ENCODE measurements around the gene KIF2C.
"Not testable (repeated sequence)": the region's sequence is repeated elsewhere in the genome, so short reads cannot be mapped to it uniquely, and the experiment has no call there.

The KIF2C gene

DNA sequence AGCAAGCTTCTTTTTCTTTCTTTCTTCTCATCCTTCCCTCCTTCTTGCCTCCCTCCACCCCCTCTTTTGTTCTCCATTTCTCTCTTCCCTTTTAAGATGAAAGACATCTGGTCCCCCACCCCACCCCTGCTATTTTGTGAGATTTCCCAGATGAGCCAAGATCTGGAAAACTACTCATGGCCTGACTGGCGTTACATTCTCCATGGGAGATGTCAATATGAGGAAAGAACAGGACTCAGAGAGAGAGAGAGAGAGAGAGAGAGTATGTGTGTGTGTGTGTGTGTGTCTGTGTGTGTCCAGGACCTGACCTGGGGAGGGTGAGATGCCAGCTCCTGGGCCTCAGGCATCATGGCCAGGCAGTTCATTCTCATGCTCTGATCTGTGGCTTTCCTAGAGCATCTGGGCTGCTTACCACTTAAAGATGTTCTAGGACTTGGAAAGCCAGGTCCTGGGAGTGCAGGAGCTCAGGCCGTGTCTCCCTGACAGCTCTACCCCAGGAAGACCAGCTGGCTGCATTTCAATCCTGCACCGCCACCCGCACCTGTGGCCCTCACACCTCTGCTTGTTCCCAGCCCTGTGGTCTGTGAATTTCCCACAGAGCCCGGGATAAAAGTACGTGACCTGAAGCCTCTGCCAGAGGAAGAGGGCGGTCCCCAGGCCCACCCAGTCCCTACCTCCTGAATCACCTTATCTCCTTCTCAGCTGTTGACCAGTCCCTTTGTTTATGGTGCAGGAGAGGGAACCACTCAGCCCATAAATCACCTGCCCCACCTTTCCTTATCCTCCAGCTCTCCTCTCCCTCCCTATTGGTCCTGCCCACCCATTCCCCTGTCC, 51.5 kb downstream of the KIF2C start:
- FAIRE-seq, result no peak

GRCh38 chr1:44792736-44793502, 53.3 kb downstream of the KIF2C start:
- DNase-seq (ENCODE audit: insufficient read length, low spot score) (no peak), FAIRE-seq (no peak)

More for the DNA sequence above, 51.5 kb downstream of the KIF2C start:
- DNase-seq (ENCODE audit: insufficient read length, low spot score), result no peak

DNA sequence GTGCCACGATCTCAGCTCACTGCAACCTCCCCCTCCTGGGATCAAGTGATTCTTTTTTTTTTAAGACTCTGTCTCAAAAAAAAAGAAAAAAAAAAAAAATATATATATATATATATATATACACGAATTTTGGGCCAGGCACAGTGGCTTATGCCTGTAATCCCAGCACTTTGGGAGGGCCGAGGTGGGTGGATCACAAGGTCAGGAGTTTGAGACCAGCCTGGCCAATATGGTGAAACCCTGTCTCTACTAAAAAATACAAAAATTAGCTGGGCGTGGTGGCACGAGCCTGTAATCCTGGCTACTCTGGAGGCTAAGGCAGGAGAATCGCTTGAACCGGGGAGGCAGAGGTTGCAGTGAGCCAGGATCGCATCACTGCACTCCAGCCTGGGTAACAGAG, 58.2 kb downstream of the KIF2C start:
- not testable (repeated sequence) for FAIRE-seq; DNase-seq (ENCODE audit: insufficient read length, low spot score)

DNA sequence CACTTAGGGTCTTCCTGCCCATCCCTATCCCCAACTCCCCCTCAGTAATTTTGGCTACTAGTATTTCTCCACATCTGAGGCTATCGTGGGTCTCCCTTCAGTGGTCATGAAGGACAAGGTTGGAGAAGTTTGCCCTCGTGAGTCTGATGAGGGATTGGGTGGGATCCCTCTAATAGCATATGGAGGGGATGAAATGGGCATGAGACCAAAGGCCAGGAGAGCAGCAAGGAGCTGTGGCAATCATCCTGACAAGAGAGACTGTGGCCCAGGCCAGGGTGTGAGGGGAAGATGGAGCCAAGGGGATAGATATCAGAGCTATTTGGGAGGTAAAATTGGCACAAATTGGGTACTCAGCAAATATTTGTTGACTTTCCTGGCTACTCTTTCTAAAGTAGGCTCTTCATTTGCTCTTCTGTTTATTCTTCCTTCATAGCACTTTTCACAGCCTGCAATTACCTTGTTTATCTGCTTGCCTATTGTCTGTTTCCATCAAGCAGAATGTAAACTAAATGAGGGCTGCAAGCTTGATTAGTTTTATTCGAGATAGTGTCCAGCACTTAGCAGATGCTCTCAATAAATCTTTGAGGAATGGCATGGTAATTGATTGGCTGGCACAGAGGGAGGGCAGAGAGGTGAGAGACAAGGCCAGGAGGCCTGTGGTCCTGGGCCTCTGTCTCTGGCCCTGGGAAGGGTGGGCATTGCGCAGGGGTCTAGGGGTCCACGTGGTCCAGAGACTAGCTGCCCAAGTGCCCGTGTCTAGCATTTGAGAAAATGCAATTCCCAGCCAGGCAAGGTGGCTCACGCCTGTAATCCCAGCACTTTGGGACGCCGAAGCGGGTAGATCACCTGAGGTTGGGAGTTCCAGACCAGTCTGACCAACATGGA, 59.1 kb downstream of the KIF2C start:
- FAIRE-seq, result peak; percentile 64
- DNase-seq (ENCODE audit: insufficient read length, low spot score), result no peak

DNA sequence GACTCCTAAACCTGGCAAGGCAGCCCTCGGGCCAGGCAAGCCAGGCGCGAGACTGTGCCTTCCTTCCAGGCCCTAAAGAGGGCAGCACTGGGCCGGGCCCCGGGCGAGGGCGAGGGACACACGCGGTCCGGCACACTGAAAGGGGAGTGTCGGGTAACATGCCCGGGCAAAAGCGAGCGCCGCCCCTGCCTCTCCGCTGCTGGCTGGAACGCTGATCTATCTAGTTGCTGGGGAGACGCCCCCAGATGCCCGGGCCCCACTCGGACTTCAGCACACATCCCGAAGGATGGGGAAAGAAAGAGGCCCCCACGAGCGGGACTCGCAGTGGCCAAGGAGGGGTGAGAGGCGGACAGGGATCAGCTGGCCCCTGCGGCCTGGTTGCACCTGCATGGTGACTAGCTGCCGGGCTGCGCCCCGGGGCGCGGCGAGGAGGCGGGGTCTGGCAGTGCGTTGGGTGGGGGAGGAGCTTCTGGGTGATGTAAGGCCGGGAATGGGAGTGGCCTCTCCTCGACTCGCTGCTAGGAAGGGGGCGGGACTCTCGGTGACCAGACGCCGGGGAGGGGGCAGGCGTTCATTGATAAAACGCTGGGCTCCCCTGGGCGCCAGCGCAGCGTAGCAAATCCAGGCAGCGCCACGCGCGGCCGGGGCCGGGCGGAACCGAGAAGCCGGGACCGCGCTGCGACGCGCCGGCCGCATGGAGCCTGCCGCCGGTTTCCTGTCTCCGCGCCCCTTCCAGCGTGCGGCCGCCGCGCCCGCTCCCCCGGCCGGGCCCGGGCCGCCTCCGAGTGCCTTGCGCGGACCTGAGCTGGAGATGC, 60.3 kb downstream of the KIF2C start, which contains the start of gene PLK3:
TSS of gene PLK3 (plus strand) at position 608 of the 815 bp plus-strand sequence. CDS start at position 695, 87 bp downstream.
- FAIRE-seq (peak; percentile 99), DNase-seq (ENCODE audit: insufficient read length, low spot score) (peak; percentile 96)

DNA sequence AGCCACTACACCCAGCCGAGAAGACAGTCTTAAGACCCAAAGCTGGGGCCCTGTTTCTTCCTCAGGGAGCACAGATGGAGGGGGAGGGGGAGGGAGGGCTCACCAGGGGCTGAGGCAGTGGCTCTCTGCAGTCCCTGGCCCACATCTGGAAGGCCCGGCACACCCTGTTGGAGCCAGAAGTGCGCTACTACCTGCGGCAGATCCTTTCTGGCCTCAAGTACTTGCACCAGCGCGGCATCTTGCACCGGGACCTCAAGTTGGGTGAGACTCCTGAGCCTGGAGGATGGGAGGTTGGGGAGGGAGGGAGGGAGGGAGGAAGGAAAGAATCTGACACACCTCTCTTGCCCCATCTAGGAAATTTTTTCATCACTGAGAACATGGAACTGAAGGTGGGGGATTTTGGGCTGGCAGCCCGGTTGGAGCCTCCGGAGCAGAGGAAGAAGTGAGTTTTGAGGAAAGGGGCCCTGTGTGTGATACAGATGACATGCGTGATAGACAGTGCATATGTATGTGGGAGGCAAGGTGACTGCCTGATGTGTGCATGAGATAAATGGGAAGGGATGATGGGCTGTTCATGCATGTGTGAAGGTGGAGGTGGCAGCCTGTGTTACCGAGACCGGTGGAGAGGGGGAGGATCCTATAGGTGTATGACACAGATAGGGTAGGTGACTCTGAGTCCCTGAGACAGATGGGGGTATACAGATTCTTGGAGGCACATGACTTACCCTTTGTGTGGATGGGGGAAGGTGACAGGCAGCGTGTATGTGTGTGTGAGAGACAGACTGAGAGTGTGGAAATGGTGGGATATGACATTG, 62.1 kb downstream of the KIF2C start:
- peak; percentile 82 for FAIRE-seq

DNA sequence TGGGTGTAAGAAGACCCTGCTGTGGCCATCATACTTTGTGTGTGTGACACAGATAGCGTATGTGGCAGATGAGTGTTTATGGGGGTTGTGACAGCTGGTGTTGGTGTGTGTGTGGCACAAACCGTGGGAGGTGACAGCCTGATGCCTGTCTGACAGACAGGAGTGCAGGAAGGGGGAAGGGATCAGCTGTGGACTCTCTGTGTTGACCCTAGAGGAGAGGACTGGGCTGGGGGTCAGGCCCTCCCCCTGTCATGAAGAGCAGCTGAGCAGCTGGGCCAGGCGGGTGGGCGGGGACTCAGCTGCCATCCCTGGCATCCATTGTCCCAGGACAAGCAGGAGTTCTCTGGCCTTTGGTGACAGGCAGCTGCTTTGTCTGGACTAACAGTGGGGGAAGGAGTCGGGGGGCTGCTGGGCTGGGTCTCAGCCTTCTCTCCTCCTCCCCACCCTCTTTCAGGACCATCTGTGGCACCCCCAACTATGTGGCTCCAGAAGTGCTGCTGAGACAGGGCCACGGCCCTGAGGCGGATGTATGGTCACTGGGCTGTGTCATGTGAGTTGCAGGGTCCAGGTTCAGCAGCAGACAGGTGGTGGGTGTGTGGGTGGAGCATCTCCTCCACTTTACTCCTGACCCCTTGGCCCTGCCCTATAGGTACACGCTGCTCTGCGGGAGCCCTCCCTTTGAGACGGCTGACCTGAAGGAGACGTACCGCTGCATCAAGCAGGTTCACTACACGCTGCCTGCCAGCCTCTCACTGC, 62.8 kb downstream of the KIF2C start:
- FAIRE-seq (no peak), DNase-seq (ENCODE audit: insufficient read length, low spot score) (no peak)

More for the DNA sequence above, 62.1 kb downstream of the KIF2C start:
- DNase-seq (ENCODE audit: insufficient read length, low spot score), result no peak

DNA sequence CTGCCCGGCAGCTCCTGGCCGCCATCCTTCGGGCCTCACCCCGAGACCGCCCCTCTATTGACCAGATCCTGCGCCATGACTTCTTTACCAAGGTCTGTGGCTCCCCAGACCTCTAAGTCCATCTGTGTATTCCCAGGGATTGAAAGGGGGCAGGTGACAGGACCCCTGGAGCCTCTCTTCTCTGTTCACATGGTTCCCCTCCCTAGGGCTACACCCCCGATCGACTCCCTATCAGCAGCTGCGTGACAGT, 63.4 kb downstream of the KIF2C start:
- FAIRE-seq (no peak), DNase-seq (ENCODE audit: insufficient read length, low spot score) (no peak)

- FAIRE-seq, result no peak
Observed at GRCh38 chr1:44803312-44804095, 63.9 kb downstream of the KIF2C start.

DNA sequence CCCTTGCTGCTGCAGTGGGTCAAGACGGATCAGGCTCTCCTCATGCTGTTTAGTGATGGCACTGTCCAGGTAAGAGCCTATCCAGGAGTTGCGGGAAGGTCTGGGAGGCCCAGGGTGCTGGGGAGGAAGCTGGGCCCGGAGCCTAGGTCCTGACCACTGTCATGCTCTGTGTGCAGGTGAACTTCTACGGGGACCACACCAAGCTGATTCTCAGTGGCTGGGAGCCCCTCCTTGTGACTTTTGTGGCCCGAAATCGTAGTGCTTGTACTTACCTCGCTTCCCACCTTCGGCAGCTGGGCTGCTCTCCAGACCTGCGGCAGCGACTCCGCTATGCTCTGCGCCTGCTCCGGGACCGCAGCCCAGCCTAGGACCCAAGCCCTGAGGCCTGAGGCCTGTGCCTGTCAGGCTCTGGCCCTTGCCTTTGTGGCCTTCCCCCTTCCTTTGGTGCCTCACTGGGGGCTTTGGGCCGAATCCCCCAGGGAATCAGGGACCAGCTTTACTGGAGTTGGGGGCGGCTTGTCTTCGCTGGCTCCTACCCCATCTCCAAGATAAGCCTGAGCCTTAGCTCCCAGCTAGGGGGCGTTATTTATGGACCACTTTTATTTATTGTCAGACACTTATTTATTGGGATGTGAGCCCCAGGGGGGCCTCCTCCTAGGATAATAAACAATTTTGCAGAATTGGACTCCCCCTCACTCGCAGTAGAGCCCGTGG, 65.8 kb downstream of the KIF2C start:
- FAIRE-seq (no peak), DNase-seq (ENCODE audit: insufficient read length, low spot score) (no peak)

More at GRCh38 chr1:44803312-44804095, 63.9 kb downstream of the KIF2C start:
- DNase-seq (ENCODE audit: insufficient read length, low spot score), result no peak

DNA sequence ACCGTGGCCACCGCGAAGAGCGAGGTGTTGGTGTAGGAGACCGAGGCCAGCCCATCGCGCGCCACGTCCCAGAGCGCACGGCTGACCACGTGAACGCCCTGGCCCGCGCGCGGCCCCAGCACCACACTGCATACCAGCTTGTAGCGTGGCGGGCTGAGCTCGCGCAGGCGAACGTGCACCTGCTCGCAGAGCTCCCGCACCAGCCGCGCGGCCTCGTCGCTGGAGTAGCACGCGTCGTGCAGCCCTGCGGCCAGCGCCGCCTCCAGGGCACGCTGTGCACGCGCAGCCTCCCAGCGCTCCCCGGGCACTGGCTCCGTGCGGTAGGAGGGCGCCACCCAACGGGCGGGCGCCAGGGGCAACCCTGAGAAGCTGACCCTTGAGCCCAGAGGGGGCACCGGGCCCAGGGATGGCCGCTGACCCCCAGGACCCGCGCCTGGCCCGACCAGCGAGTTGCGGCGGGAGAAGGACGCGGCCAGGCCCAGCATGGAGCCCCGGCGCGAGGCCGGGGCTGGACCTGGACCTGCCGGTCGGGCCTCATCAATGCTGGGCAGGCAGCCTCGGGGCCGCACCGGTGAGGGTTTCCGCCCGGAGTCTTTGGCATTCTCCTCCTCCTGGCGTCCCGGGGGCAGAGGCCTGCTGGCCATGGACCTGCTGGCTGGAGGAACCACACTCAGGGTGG, 66.5 kb downstream of the KIF2C start:
- FAIRE-seq (no peak), DNase-seq (ENCODE audit: insufficient read length, low spot score) (no peak)

DNA sequence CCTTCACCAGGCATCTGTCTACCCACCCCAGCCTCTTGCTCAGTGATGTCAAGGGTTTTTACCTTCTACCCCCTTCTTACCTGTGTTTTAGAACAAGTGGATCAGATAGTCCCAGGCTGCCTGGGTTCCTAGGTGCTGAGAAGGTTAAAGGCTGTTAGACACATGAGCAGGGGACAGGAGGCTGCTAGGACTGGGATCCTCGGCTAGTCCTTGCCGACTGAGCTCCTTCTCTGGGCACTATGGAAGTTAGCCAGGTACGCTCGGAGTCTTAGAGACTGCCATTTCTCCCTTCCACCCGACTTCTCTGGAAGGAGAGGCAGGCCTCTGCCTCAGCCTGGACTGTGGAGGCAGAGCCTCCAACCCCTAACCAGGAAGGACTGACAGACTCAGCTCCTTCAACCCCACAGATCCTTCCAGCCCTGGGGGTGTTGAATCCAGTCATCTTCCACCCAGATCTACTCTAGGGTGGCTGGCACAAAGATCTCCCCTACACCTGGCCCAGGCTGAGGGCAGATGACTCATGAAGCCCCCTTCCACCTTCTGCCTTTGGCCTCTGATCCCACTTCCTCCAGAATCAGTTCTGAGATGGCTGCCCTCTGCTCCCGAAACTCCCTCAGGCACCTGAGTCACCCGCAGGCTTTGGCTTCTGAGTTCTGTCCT, 67.2 kb downstream of the KIF2C start, which contains the start of gene DYNLT4:
TSS of gene DYNLT4 (minus strand) at position 648 of the 660 bp plus-strand sequence. CDS start 683 bp downstream, outside the sequence.
- no peak for FAIRE-seq
- DNase-seq (ENCODE audit: insufficient read length, low spot score), result no peak

GRCh38 chr1:44807364-44808062, 67.9 kb downstream of the KIF2C start:
- DNase-seq (ENCODE audit: insufficient read length, low spot score) (peak; percentile 77), FAIRE-seq (peak; percentile 96)

DNA sequence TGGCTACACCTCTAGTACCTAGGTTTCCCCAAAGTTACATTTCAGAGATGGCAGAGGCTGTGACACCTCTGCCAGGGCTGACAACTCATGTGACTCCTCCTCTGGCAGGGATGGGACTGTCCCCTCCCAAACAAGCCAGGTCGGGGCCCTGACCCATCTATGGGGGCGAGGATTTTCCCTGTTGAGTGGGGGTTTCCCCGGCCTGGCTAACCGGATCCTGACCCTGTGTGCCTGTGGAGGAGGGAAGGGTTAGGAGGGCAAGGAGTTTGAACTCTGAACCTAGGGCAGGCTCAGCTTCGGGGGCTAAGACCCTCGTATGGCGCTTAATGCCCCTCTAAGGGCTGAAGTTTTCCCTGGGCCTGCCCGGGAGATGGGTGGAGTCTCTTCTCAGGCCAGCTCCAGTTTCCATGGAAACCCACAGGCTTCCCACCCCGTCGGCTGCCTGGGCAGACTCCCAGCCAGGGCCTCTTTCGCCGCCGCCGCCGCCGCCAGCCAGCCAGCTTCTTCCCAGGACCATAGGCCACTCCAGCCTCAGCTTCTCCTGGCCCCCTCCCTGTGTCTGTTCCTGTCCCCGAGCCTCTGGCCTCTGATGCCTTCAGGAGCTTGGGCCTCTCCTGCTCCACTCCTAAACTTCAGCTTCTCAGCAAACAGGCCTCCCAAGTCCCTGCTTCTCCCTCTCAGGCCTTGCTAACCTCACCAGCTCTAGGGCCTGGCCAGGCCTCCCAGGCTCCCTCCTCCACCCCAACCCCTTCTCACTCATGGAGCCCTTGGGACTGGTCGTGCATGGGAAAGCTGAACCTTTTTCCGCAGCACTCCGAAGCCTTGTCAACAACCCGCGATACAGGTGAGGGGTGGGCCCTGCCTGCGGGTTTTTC, 68.7 kb downstream of the KIF2C start, which contains the start of gene BTBD19:
TSS of gene BTBD19 (plus strand) at position 461 of the 875 bp plus-strand sequence. CDS start at position 759, 298 bp downstream.
- no peak for FAIRE-seq

More for the DNA sequence above, 68.7 kb downstream of the KIF2C start, which contains the start of gene BTBD19:
- DNase-seq (ENCODE audit: insufficient read length, low spot score), result no peak

Measured in GM19239 (cell line).